NT2/D1 (cell line): ENCODE results near the gene ZNHIT1.

Experiments used
- SUZ12 ChIP-seq: IDR thresholded peaks from 2 replicates; pipeline ENCODE4 v1.6.1; 2011; ENCODE audit not compliant: insufficient read length, insufficient read depth; ENCODE audit errors: extremely low read depth
- YY1 ChIP-seq: IDR thresholded peaks from 2 replicates; pipeline ENCODE4 v1.6.1; 2011; ENCODE audit not compliant: insufficient read length, insufficient read depth
- ZNF274 ChIP-seq: IDR thresholded peaks from 2 replicates; pipeline ENCODE4 v1.6.1; 2011; ENCODE audit warnings: mild to moderate bottlenecking, low read depth, low read length

DNA sequence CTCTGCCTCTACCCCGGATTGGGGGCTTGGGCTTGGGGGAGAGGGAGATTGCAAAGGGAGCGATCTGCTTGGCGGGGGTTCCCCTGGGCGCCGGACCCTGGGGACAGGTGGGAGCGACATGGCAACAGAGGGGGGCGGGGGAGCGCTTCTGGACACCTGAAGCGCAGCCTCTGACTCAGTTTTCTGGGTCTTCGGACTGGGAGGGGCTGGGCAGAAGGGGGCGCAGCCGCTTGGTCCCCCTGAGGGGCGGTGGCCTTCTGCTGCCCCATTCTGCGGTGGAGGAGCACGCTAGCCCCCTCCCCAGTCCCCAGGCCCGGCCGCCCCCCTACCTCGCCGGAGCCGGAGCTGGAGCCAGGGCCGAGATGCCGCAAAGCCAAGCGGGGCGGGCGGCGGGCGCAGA, 38.3 kb upstream of the ZNHIT1 start:
- no peak for TF ChIP-seq YY1
- no peak for TF ChIP-seq SUZ12
- TF ChIP-seq ZNF274: no peak
